ENCODE measurements around the gene FERMT3.

- TF ChIP-seq, protein P1, sequence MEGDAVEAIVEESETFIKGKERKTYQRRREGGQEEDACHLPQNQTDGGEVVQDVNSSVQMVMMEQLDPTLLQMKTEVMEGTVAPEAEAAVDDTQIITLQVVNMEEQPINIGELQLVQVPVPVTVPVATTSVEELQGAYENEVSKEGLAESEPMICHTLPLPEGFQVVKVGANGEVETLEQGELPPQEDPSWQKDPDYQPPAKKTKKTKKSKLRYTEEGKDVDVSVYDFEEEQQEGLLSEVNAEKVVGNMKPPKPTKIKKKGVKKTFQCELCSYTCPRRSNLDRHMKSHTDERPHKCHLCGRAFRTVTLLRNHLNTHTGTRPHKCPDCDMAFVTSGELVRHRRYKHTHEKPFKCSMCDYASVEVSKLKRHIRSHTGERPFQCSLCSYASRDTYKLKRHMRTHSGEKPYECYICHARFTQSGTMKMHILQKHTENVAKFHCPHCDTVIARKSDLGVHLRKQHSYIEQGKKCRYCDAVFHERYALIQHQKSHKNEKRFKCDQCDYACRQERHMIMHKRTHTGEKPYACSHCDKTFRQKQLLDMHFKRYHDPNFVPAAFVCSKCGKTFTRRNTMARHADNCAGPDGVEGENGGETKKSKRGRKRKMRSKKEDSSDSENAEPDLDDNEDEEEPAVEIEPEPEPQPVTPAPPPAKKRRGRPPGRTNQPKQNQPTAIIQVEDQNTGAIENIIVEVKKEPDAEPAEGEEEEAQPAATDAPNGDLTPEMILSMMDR (IDR thresholded peaks at IDR 0.05; ENCODE audit: low read depth, low read length, missing input control): no peak
- TF ChIP-seq TAF1 (conservative IDR thresholded peaks at IDR 0.05) (no peak), GABPA (IDR thresholded peaks at IDR 0.05 in 1 of 2, conservative IDR thresholded peaks at IDR 0.05 in 1 of 2) (no peak), RAD21 (IDR thresholded peaks at IDR 0.05) (no peak), SP1 (IDR thresholded peaks at IDR 0.05) (no peak)
- TF ChIP-seq, protein P2, sequence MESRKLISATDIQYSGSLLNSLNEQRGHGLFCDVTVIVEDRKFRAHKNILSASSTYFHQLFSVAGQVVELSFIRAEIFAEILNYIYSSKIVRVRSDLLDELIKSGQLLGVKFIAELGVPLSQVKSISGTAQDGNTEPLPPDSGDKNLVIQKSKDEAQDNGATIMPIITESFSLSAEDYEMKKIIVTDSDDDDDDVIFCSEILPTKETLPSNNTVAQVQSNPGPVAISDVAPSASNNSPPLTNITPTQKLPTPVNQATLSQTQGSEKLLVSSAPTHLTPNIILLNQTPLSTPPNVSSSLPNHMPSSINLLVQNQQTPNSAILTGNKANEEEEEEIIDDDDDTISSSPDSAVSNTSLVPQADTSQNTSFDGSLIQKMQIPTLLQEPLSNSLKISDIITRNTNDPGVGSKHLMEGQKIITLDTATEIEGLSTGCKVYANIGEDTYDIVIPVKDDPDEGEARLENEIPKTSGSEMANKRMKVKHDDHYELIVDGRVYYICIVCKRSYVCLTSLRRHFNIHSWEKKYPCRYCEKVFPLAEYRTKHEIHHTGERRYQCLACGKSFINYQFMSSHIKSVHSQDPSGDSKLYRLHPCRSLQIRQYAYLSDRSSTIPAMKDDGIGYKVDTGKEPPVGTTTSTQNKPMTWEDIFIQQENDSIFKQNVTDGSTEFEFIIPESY (IDR thresholded peaks at IDR 0.05): no peak
These were observed 4.8 kb downstream of the FERMT3 start for GRCh38 chr11:64211181-64211872.
